Epithelial cell of esophagus (primary cell): ENCODE measurements around the gene KCNK4.

Source experiments
- DNase-seq: peaks from one replicate; pipeline ENCODE4 v3.0.0; 2010; ENCODE audit warnings: low read depth
- H3K4me3 ChIP-seq: 2 replicates; pipeline ENCODE4 v1.5.1; 2011; ENCODE audit warnings: mild to moderate bottlenecking, low read length, control low read depth
- TF ChIP-seq, protein P1 (sequence below): IDR thresholded peaks from 2 replicates; pipeline ENCODE4 v1.5.1; 2011; ENCODE audit warnings: low read depth, mild to moderate bottlenecking, low read length, control low read depth, inconsistent platforms; ENCODE audit not compliant: insufficient read depth; ENCODE audit errors: missing control alignments

Gene KCNK4

DNA sequence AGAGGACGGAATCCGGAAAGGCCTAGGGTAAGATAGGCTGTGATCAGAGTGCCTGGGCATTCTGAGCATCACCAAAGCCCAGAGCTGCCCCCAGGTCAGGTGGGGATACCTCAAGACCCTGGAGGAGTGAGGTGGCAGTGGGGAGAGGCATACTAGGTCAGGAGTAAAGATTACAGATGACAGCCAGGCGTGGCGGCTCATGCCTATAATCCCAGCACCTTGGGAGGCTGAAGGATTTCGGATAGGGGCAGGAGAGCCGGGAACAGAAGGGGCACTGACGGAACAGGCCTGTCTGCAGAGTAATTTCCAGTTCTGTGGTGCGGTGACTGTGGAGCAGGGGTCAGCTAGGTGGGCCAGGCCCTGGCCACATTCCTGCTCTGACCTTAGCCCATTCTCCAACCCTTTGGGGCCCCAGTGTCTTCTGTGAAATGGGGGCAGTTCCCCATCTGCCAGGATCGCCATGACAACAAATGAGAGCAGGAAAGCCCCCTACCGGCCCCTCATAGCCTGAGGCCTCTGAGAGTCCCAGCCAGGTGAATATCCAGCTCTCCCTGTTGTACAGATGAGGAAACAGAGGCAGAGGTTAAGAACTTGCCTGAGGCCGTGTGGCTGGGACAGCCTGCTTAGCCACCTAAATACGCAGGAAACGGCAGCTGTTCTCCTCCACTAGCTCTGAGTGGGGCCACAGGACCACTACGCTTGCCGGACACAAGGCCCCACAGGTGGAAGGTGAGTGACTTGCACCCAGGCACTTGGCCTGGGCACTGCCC, 15.9 kb upstream of the KCNK4 start:
- TF ChIP-seq, protein P1, sequence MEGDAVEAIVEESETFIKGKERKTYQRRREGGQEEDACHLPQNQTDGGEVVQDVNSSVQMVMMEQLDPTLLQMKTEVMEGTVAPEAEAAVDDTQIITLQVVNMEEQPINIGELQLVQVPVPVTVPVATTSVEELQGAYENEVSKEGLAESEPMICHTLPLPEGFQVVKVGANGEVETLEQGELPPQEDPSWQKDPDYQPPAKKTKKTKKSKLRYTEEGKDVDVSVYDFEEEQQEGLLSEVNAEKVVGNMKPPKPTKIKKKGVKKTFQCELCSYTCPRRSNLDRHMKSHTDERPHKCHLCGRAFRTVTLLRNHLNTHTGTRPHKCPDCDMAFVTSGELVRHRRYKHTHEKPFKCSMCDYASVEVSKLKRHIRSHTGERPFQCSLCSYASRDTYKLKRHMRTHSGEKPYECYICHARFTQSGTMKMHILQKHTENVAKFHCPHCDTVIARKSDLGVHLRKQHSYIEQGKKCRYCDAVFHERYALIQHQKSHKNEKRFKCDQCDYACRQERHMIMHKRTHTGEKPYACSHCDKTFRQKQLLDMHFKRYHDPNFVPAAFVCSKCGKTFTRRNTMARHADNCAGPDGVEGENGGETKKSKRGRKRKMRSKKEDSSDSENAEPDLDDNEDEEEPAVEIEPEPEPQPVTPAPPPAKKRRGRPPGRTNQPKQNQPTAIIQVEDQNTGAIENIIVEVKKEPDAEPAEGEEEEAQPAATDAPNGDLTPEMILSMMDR: no peak
- DNase-seq: no peak
- H3K4me3 ChIP-seq: no peak overlapping the region

DNA sequence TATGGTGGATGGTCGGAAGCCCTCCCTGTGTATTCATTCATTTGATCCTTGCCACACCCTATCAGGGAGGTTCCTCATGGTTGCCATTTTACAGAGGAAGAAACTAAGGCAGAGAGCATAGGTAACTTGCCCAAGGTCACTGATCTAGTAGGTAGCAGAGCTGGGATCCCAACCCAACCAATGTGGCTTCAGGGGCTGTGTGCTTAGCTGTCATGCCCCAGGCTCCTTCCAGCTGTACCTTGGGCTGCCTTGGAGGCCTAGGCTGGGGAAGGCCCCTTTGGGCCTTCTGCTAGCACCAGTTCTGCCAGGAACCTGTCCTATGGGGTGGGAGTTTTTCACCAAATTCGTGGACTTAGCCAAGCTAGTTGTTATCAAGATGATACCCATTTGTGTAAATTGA, 15.3 kb upstream of the KCNK4 start:
- TF ChIP-seq, protein P1: no peak
- DNase-seq: no peak
- H3K4me3 ChIP-seq: no peak overlapping the region

DNA sequence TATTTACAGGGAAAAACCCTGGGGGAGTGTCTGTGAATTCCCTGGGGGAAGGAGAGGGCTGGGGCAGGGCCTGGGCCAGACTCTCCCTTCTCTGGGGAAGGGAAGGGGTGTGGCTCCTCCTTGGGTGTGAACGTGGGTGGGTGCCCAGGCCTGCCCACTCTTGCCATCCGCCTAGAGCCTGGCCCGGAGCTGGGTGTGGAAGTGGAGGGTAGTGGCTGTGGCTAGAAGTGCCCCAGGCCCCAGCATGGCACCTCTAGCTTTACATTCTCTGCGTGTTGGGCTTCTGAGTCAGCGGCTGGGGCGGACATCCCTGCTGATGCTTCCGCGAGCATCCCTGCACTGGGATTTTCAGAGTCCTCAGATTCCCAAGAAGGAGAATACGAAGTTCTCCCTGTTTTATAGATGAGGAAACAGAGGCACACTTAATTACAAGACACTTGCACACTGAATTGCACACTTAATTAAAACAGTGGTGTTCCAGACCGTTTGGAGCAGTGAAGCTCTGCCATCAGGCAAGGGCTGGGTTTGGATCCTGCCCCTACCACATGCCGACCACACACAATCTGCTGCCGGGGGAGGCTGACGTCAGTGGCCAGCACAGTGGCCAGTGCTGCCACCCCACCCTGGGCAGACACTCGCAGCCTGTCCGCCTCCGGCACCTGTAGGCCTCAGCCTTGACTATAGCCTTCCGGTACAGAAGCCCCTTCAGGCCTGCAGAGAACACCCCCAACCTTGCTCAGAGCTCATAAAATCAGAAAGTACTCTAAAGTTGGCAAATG, 14.3 kb upstream of the KCNK4 start:
- TF ChIP-seq, protein P1: no peak
- DNase-seq: peak; percentile 96
- no peak overlapping the region for H3K4me3 ChIP-seq

DNA sequence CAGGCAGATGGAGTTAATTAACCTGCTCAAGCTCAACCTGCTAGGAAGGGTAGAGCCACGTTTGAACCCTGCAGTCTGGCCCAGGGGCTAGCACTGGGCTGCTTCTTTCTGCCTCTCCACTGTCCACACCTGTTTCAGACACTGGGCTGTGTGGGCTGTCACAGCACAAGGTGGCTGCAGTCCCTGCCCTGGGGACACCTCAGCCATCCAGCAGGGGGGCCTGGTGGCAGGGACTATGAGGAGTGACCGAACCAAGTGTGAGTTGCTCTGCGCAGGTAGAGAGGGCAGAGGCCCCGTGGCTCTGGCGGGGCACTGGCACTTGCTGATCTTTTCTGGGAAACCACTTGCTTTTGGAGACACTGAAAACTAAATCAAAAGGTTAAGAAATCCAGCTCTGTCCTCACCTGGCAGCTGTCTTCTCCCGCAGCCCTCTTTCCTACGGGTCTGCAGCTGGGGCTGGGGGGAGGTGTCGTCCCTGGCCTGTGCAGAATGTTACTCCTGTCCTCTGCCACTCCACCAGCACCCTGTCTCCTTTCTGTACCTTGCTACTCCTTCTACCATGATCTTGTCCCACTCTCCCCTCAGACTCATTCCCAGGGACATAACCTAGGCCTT, 12.4 kb upstream of the KCNK4 start:
- no peak for DNase-seq
- TF ChIP-seq, protein P1: no peak
- no peak overlapping the region for H3K4me3 ChIP-seq

DNA sequence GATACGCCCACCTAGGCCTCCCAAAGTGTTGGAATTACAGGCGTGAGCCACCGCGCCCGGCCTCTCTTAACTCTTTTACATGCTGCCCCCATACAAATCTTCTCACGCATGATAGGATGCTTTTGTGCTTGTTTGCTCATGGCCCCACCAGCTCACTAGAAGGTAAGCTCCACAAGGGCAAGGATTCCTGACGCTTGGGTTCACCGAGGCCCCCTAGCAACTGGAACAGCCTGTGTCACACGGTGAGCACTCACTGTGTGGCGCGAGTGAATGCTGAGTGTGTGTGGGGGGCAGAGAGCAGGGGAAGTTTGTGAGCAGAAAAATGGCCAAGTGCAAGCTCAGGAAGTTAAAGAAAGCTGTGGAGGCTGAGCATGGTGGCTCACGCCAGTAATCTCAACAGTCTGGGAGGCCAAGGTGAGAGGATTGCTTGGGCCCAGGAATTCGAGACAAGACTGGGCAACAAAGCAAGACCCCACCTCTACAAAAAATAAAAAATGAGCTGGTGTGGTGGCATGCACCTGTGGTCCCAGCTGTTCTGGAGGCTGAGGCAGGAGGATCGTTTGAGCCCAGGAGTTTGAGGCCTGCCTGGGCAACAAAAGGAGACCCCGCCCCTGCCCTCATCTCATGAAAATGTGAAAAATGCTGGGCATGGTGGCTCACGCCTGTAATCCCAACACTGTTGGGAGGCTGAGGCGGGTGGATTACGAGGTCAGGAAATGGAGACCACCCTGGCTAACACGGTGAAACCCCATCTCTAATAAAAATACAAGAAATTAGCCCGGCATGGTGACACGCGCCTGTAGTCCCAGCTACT, 8.9 kb upstream of the KCNK4 start:
- no peak overlapping the region for H3K4me3 ChIP-seq
- TF ChIP-seq, protein P1: no peak
- DNase-seq: no peak

DNA sequence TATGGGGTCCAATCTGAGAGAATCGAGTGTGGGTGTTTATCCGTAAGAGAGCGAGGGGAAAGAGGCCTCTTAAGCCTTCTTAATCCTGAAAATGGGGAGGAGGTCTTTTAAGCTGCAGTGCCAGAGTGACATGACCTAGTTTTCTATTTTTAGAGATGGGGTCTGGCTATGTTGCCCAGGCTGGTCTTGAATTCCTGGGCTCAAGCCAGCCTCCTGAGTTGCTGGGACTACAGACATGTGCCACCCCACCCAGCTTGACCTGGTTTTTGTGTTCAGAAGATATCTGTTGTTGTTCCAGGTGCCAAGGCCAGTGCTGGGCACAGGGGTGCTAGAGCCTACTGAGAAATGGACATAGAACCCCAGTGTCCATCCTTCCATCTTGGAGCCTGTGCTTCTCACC, 8.0 kb upstream of the KCNK4 start:
- TF ChIP-seq, protein P1: no peak
- no peak overlapping the region for H3K4me3 ChIP-seq
- no peak for DNase-seq
